K562 (cell line): ENCODE measurements around the gene CSNK1D. TPM values are rescaled to one million over a fixed set of nuclear protein-coding genes. Genes with fewer than 3 reads are reported as not detected.
A peak's percentile ranks its signal among the peaks of the same experiment; 100 is the strongest.

Experiments used
- ARID1B ChIP-seq: fragments of 450-650 bp; IDR thresholded peaks from 2 replicates; pipeline ENCODE4 v1.6.1; 2016; ENCODE audit warnings: antibody characterized with exemption, mild to moderate bottlenecking, inconsistent platforms
- ATF3 ChIP-seq, 2 experiments: fragments of 450-650 bp in 1 of 2; sonication (generic) in 1 of 2; formaldehyde crosslinking in 1 of 2; IDR thresholded peaks in 1 of 2; conservative IDR thresholded peaks in 1 of 2; 2 replicates each; pipeline versions ENCODE4 v1.6.1 to v1.8.1; 2016 to 2023; ENCODE audit warnings: mild to moderate bottlenecking in 2 of 2, moderate library complexity in 2 of 2, inconsistent platforms in 1 of 2, missing genetic modification reagents in 1 of 2
- CBX5 ChIP-seq: IDR thresholded peaks from 2 replicates; pipeline ENCODE4 v1.6.1; 2014; ENCODE audit warnings: low read depth, borderline replicate concordance
- CCNT2 ChIP-seq: IDR thresholded peaks from 2 replicates; pipeline ENCODE4 v1.6.1; 2011; ENCODE audit warnings: borderline replicate concordance, low read depth, mild to moderate bottlenecking, moderate library complexity, mixed read lengths, low read length; ENCODE audit not compliant: insufficient read length; ENCODE audit errors: extremely low read depth
- CGGBP1 ChIP-seq: fragments of 250-450 bp; sonication (Bioruptor Pico); IDR thresholded peaks from 2 replicates; pipeline ENCODE4 v1.9.0; 2021; ENCODE audit warnings: mild to moderate bottlenecking
- CTCF ChIP-seq, 3 experiments: IDR thresholded peaks in 2 of 3; conservative IDR thresholded peaks in 1 of 3; 2 replicates each; pipeline ENCODE4 v1.5.1; 2011 to 2012; ENCODE audit warnings: low read length in 3 of 3, mild to moderate bottlenecking in 3 of 3, control low read depth in 2 of 3, improper control_type of control experiment in 1 of 3, inconsistent platforms in 1 of 3, low read depth in 1 of 3, mixed read lengths in 1 of 3, moderate library complexity in 1 of 3; ENCODE audit not compliant: insufficient read depth in 2 of 3
- E2F6 ChIP-seq, 2 experiments: IDR thresholded peaks; 2 replicates each; pipeline ENCODE4 v1.6.1; 2011; ENCODE audit warnings: borderline replicate concordance in 1 of 2, control low read depth in 1 of 2, low read depth in 1 of 2, low read length in 1 of 2, mild to moderate bottlenecking in 1 of 2, mixed read lengths in 1 of 2, moderate library complexity in 1 of 2; ENCODE audit not compliant: insufficient read depth in 1 of 2, insufficient read length in 1 of 2, poor library complexity in 1 of 2, severe bottlenecking in 1 of 2; ENCODE audit errors: extremely low read depth in 1 of 2
- EZH2 ChIP-seq: IDR thresholded peaks from 2 replicates; pipeline ENCODE4 v1.6.1; 2012; ENCODE audit warnings: low read depth, mild to moderate bottlenecking, inconsistent platforms, low read length, borderline replicate concordance
- FOXJ3 ChIP-seq: sonication (generic); formaldehyde crosslinking; IDR thresholded peaks from 2 replicates; pipeline ENCODE4 v1.4.0; 2020; ENCODE audit warnings: mild to moderate bottlenecking, missing genetic modification reagents
- HBP1 ChIP-seq: fragments of 450-650 bp; formaldehyde crosslinking; IDR thresholded peaks from 2 replicates; pipeline ENCODE4 v1.4.0; 2022; ENCODE audit warnings: missing genetic modification characterization
- HLTF ChIP-seq: fragments of 450-650 bp; IDR thresholded peaks from 2 replicates; pipeline ENCODE4 v1.6.1; 2016
- KDM5B ChIP-seq: fragments of 200-600 bp; sonication (generic); IDR thresholded peaks from 2 replicates; pipeline ENCODE4 v1.6.1; 2012; ENCODE audit warnings: low read depth, mild to moderate bottlenecking, moderate library complexity, low read length, control low read depth, inconsistent platforms; ENCODE audit not compliant: insufficient replicate concordance
- MBD1 ChIP-seq: fragments of 250-450 bp; sonication (Bioruptor Pico); IDR thresholded peaks from 2 replicates; pipeline ENCODE4 v1.8.0; 2022; ENCODE audit warnings: inconsistent platforms
- RBM39 ChIP-seq: fragments of 200-400 bp; formaldehyde crosslinking; optimal IDR thresholded peaks from 2 replicates; pipeline ENCODE3; 2018; ENCODE audit warnings: low read depth, low read length
- SMARCB1 ChIP-seq: IDR thresholded peaks from 2 replicates; pipeline ENCODE4 v1.6.1; 2011; ENCODE audit warnings: improper control_type of control experiment, low read depth; ENCODE audit not compliant: insufficient read length
- SOX6 ChIP-seq: fragments of 450-650 bp; IDR thresholded peaks from 2 replicates; pipeline ENCODE4 v1.6.1; 2014; ENCODE audit warnings: mild to moderate bottlenecking
- TFAM ChIP-seq: fragments of 250-450 bp; sonication (Bioruptor Pico); conservative IDR thresholded peaks from 2 replicates; pipeline ENCODE4 v1.5.0; 2021; ENCODE audit warnings: mild to moderate bottlenecking, moderate library complexity
- ZNF764 ChIP-seq: fragments of 250-450 bp; sonication (Bioruptor Pico); IDR thresholded peaks from 2 replicates; pipeline ENCODE4 v1.4.0; 2020; ENCODE audit warnings: low read depth, mild to moderate bottlenecking, moderate library complexity
- polyA plus RNA-seq, 8 experiments: library from polyadenylated mRNA; depleted of rRNA in 4 of 8; stranded (reverse) in 5 of 8; unstranded in 3 of 8; fragments of >200 nt; fragmentation: Nextera tagmentation in 2 of 8; fragmentation: Illumina TruSeq in 1 of 8; extraction: Ambion mirVana in 2 of 8; extraction: Trizol in 1 of 8; gene quantifications; 2 replicates each; pipeline versions ENCODE4 v1.2.1 to v1.2.3, GENCODE V29; 2011 to 2014; ENCODE audit warnings: inconsistent platforms in 1 of 8, missing spikeins in 1 of 8
- total RNA-seq, 7 experiments: library from RNA; depleted of rRNA in 6 of 7; stranded (reverse); fragments of >200 nt in 6 of 7; fragmentation: Illumina TruSeq in 2 of 7; extraction: Trizol in 2 of 7; gene quantifications; 2 replicates each; pipeline versions ENCODE4 v1.2.1 to v1.2.3, GENCODE V29; 2011 to 2021; ENCODE audit warnings: low replicate concordance in 1 of 7

The CSNK1D gene
- total and polyA plus RNA-seq, 9 of the 15 experiments (the other 6 are each of a cell fraction or from before 2014, with no cell fraction given) = 6.5 to 133 (median 41.3) TPM

- TF ChIP-seq E2F6 (IDR thresholded peaks at IDR 0.05; ENCODE audit: borderline replicate concordance in 1 of 2, extremely low read depth in 1 of 2, insufficient read depth in 1 of 2, insufficient read length in 1 of 2, low read depth in 1 of 2, low read length in 1 of 2, poor library complexity in 1 of 2, severe bottlenecking in 1 of 2) (no peak), MBD1 (CRISPR knock-in tag) (no peak), SOX6 (no peak), HLTF (peak; percentile 31; the same call in 1 of the 2 replicates), ARID1B (peak; percentile 37; the same call in 1 of the 2 replicates), SMARCB1 (no peak), FOXJ3 (CRISPR knock-in tag) (no peak), EZH2 (no peak), KDM5B (no peak), CBX5 (no peak), CGGBP1 (CRISPR knock-in tag) (no peak), CCNT2 (peak; percentile 70), ATF3 (IDR thresholded peaks at IDR 0.05) (peak; percentile 89), ATF3 (CRISPR knock-in tag; conservative IDR thresholded peaks at IDR 0.05) (0 out of 2 replicates have a peak, but pooled peaks have one; percentile 50), ZNF764 (CRISPR knock-in tag) (no peak), RBM39 (no peak), TFAM (no peak), HBP1 (CRISPR knock-in tag) (no peak), CTCF (IDR thresholded peaks at IDR 0.05 in 2 of 3, conservative IDR thresholded peaks at IDR 0.05 in 1 of 3; ENCODE audit: insufficient read depth in 2 of 3, low read depth in 1 of 3, low read length in 3 of 3) (no peak)
Observed at GRCh38 chr17:82273327-82274133, at the start of gene CSNK1D (continued).
